HepG2 (cell line): ENCODE data around the gene ALOXE3. TPM values are rescaled to one million over a fixed set of nuclear protein-coding genes. Genes with fewer than 3 reads are reported as not detected.

ENCODE experiments used
- AGO2 ChIP-seq: fragments of 200-400 bp; formaldehyde crosslinking; optimal IDR thresholded peaks from 2 replicates; pipeline ENCODE3; 2017; ENCODE audit warnings: mild to moderate bottlenecking, low read depth, low read length, moderate library complexity
- ATF1 ChIP-seq: IDR thresholded peaks from 2 replicates; pipeline ENCODE4 v1.6.1; 2016; ENCODE audit warnings: mild to moderate bottlenecking, control low read depth
- BCL6 ChIP-seq: IDR thresholded peaks from 2 replicates; pipeline ENCODE4 v1.6.1; 2016; ENCODE audit warnings: missing genetic modification reagents, missing compliant biosample characterization
- CBX5 ChIP-seq: sonication (generic); formaldehyde crosslinking; IDR thresholded peaks from 2 replicates; pipeline ENCODE4 v1.4.0; 2020; ENCODE audit warnings: missing genetic modification reagents, borderline replicate concordance
- CCDC6 ChIP-seq: sonication (generic); formaldehyde crosslinking; IDR thresholded peaks from 2 replicates; pipeline ENCODE4 v1.8.1; 2022; ENCODE audit warnings: mild to moderate bottlenecking, missing genetic modification reagents, moderate library complexity
- CEBPG ChIP-seq: IDR thresholded peaks from 2 replicates; pipeline ENCODE4 v1.6.1; 2016
- ETV6 ChIP-seq: sonication (generic); formaldehyde crosslinking; conservative IDR thresholded peaks from 2 replicates; pipeline ENCODE4 v1.4.0; 2020; ENCODE audit warnings: missing genetic modification reagents
- FOXO1 ChIP-seq: sonication (generic); formaldehyde crosslinking; IDR thresholded peaks from 2 replicates; pipeline ENCODE4 v1.4.0; 2020; ENCODE audit warnings: missing genetic modification reagents
- HIVEP1 ChIP-seq: sonication (generic); formaldehyde crosslinking; IDR thresholded peaks from 2 replicates; pipeline ENCODE4 v1.4.0; 2020; ENCODE audit warnings: mild to moderate bottlenecking, missing genetic modification reagents
- HOXA3 ChIP-seq: sonication (generic); formaldehyde crosslinking; IDR thresholded peaks from 2 replicates; pipeline ENCODE4 v1.5.0; 2020; ENCODE audit warnings: missing genetic modification reagents
- MED13 ChIP-seq: sonication (generic); formaldehyde crosslinking; IDR thresholded peaks from 2 replicates; pipeline ENCODE4 v1.5.0; 2020; ENCODE audit warnings: missing genetic modification reagents
- MED8 ChIP-seq: sonication (generic); formaldehyde crosslinking; IDR thresholded peaks from 2 replicates; pipeline ENCODE4 v1.8.1; 2023; ENCODE audit warnings: mild to moderate bottlenecking, missing genetic modification reagents; ENCODE audit not compliant: insufficient replicate concordance
- POLR2AphosphoS2 ChIP-seq: IDR thresholded peaks from 2 replicates; pipeline ENCODE4 v1.6.1; 2011; ENCODE audit warnings: low read depth, low read length, improper control_type of control experiment
- RAD21 ChIP-seq: fragments of 450-650 bp; formaldehyde crosslinking; IDR thresholded peaks from 2 replicates; pipeline ENCODE4 v1.5.0; 2020; ENCODE audit warnings: mild to moderate bottlenecking
- SIN3A ChIP-seq: IDR thresholded peaks from 2 replicates; pipeline ENCODE4 v1.6.1; 2011; ENCODE audit warnings: low read depth, mild to moderate bottlenecking, control low read depth, low read length, borderline replicate concordance
- SP2 ChIP-seq: sonication (generic); formaldehyde crosslinking; IDR thresholded peaks from 2 replicates; pipeline ENCODE4 v1.5.1; 2020; ENCODE audit warnings: mild to moderate bottlenecking, missing genetic modification reagents
- TAF1 ChIP-seq: sonication (generic); formaldehyde crosslinking; IDR thresholded peaks from 2 replicates; pipeline ENCODE4 v1.4.0; 2020; ENCODE audit warnings: missing genetic modification reagents
- YEATS2 ChIP-seq: sonication (generic); formaldehyde crosslinking; IDR thresholded peaks from 2 replicates; pipeline ENCODE4 v1.4.0; 2020; ENCODE audit warnings: missing genetic modification reagents, borderline replicate concordance
- ZC3H4 ChIP-seq: sonication (generic); formaldehyde crosslinking; IDR thresholded peaks from 2 replicates; pipeline ENCODE4 v1.4.0; 2020; ENCODE audit warnings: missing genetic modification reagents, borderline replicate concordance
- ZFP37 ChIP-seq: sonication (generic); formaldehyde crosslinking; IDR thresholded peaks from 2 replicates; pipeline ENCODE4 v1.4.0; 2020; ENCODE audit warnings: missing genetic modification reagents, borderline replicate concordance
- ZNF124 ChIP-seq: sonication (generic); formaldehyde crosslinking; IDR thresholded peaks from 2 replicates; pipeline ENCODE4 v1.4.0; 2020; ENCODE audit warnings: missing genetic modification reagents
- ZNF329 ChIP-seq: sonication (generic); formaldehyde crosslinking; IDR thresholded peaks from 2 replicates; pipeline ENCODE4 v1.9.0; 2021; ENCODE audit warnings: low read depth, mild to moderate bottlenecking, missing genetic modification reagents
- ZNF777 ChIP-seq: sonication (generic); formaldehyde crosslinking; IDR thresholded peaks from 2 replicates; pipeline ENCODE4 v1.4.0; 2020; ENCODE audit warnings: missing genetic modification reagents
- polyA plus RNA-seq, 8 experiments: library from polyadenylated mRNA; depleted of rRNA in 3 of 8; stranded (reverse) in 7 of 8; unstranded in 1 of 8; fragments of >200 nt; fragmentation: Illumina TruSeq in 4 of 8; extraction: Trizol in 4 of 8; gene quantifications; 2 replicates each; pipeline versions ENCODE4 v1.2.1 to v1.2.3, GENCODE V29; 2011 to 2016; ENCODE audit warnings: low read depth in 4 of 8, missing spikeins in 1 of 8, mixed read lengths in 1 of 8; ENCODE audit not compliant: insufficient read depth in 1 of 8
- total RNA-seq, 5 experiments: library from RNA; depleted of rRNA; stranded (reverse); fragments of >200 nt; fragmentation: Illumina TruSeq; extraction: Trizol; gene quantifications; 2 replicates each; pipeline ENCODE4 v1.2.3, GENCODE V29; 2016; ENCODE audit warnings: low read depth in 1 of 5
- TF ChIP-seq, protein P1 (sequence below): sonication (generic); formaldehyde crosslinking; IDR thresholded peaks from 2 replicates; pipeline ENCODE4 v1.5.1; 2020; ENCODE audit warnings: missing genetic modification reagents, mild to moderate bottlenecking, borderline replicate concordance
- TF ChIP-seq, protein P2 (sequence below): sonication (generic); formaldehyde crosslinking; IDR thresholded peaks from 2 replicates; pipeline ENCODE4 v1.9.0; 2022; ENCODE audit warnings: missing genetic modification reagents, mild to moderate bottlenecking, borderline replicate concordance
- TF ChIP-seq, protein P3 (sequence below): sonication (generic); formaldehyde crosslinking; IDR thresholded peaks from 2 replicates; pipeline ENCODE4 v1.5.0; 2020; ENCODE audit warnings: missing genetic modification reagents
- TF ChIP-seq, protein P4 (sequence below), 2 experiments: fragments of 450-650 bp in 1 of 2; sonication (generic) in 1 of 2; formaldehyde crosslinking; IDR thresholded peaks; 2 replicates each; pipeline versions ENCODE4 v1.5.0 to v1.8.0; 2020 to 2022; ENCODE audit warnings: mild to moderate bottlenecking in 1 of 2, missing genetic modification reagents in 1 of 2

ALOXE3 gene
- total and polyA plus RNA-seq, 2 of the 13 experiments (the other 11 are each of a cell fraction or from before 2014, with no cell fraction given), result 0.07 TPM; not detected in 1

DNA sequence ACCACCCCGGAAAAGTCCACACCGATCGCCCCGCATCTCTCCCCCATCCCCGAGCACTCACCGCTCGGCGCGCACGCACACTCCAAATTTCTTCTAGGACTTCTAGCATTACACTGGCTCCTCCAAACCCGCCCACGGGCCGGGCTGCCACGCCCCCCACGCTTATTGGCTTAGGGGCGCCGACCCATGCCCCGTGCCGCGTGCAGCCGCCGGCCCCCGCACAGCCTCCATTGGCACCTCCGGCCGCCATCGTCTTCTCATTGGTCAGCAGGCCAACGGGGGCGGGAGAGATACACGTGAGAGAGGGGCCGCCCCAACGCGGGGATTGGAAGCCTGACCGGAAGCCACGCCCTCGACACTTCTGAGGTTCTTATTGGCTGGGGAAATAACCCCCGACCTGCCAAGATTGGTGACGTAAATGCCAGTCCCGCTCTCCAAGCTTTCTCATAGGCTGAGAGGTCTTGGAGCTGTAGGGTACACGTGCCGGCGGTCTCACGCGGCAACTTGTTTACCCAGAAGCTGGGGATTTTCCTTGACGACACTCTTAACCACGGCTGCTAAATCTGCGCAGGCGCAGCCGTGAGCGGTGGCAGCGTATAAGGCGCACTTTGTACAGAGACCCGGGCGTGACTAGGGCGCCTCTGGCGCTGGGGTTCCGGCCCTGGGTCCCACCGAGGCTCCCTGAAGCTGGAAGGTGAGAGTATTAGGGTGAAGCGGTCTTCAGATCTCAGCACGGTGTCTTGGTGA is 38.1 kb upstream of the ALOXE3 start (continued):
- TF ChIP-seq YEATS2 (peak; percentile 11; the same call in 1 of the 2 replicates), ZNF124 (CRISPR knock-in tag) (no peak), ATF1 (peak; percentile 88), POLR2AphosphoS2 (peak; percentile 43; the same call in 1 of the 2 replicates), CEBPG (no peak), ZFP37 (CRISPR knock-in tag) (no peak), MED13 (CRISPR knock-in tag) (0 out of 2 replicates have a peak, but pooled peaks have one; percentile 26), MED8 (CRISPR knock-in tag) (no peak), TAF1 (CRISPR knock-in tag) (peak; percentile 13; the same call in 1 of the 2 replicates), SIN3A (peak; percentile 68; the same call in 1 of the 2 replicates), ZNF329 (CRISPR knock-in tag) (no peak), RAD21 (CRISPR knock-in tag) (no peak), HIVEP1 (CRISPR knock-in tag) (peak; percentile 72; the same call in 1 of the 2 replicates), ETV6 (CRISPR knock-in tag) (no peak), ZC3H4 (no peak), HOXA3 (CRISPR knock-in tag) (peak; percentile 39; the same call in 1 of the 2 replicates), FOXO1 (peak; percentile 75), ZNF777 (0 out of 2 replicates have a peak, but pooled peaks have one; percentile 20), SP2 (peak; percentile 91), CCDC6 (CRISPR knock-in tag) (peak; percentile 59; the same call in 1 of the 2 replicates), CBX5 (CRISPR knock-in tag) (no peak), AGO2 (peak; percentile 41), BCL6 (CRISPR knock-in tag) (0 out of 2 replicates have a peak, but pooled peaks have one; percentile 4)
- TF ChIP-seq, protein P1, sequence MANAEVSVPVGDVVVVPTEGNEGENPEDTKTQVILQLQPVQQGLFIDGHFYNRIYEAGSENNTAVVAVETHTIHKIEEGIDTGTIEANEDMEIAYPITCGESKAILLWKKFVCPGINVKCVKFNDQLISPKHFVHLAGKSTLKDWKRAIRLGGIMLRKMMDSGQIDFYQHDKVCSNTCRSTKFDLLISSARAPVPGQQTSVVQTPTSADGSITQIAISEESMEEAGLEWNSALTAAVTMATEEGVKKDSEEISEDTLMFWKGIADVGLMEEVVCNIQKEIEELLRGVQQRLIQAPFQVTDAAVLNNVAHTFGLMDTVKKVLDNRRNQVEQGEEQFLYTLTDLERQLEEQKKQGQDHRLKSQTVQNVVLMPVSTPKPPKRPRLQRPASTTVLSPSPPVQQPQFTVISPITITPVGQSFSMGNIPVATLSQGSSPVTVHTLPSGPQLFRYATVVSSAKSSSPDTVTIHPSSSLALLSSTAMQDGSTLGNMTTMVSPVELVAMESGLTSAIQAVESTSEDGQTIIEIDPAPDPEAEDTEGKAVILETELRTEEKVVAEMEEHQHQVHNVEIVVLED, result peak; percentile 42; the same call in 1 of the 2 replicates
- TF ChIP-seq, protein P2, sequence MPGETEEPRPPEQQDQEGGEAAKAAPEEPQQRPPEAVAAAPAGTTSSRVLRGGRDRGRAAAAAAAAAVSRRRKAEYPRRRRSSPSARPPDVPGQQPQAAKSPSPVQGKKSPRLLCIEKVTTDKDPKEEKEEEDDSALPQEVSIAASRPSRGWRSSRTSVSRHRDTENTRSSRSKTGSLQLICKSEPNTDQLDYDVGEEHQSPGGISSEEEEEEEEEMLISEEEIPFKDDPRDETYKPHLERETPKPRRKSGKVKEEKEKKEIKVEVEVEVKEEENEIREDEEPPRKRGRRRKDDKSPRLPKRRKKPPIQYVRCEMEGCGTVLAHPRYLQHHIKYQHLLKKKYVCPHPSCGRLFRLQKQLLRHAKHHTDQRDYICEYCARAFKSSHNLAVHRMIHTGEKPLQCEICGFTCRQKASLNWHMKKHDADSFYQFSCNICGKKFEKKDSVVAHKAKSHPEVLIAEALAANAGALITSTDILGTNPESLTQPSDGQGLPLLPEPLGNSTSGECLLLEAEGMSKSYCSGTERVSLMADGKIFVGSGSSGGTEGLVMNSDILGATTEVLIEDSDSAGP (CRISPR knock-in tag), result peak; percentile 57; the same call in 1 of the 2 replicates
- TF ChIP-seq, protein P3, sequence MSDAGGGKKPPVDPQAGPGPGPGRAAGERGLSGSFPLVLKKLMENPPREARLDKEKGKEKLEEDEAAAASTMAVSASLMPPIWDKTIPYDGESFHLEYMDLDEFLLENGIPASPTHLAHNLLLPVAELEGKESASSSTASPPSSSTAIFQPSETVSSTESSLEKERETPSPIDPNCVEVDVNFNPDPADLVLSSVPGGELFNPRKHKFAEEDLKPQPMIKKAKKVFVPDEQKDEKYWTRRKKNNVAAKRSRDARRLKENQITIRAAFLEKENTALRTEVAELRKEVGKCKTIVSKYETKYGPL (CRISPR knock-in tag), result no peak
- TF ChIP-seq, protein P4, sequence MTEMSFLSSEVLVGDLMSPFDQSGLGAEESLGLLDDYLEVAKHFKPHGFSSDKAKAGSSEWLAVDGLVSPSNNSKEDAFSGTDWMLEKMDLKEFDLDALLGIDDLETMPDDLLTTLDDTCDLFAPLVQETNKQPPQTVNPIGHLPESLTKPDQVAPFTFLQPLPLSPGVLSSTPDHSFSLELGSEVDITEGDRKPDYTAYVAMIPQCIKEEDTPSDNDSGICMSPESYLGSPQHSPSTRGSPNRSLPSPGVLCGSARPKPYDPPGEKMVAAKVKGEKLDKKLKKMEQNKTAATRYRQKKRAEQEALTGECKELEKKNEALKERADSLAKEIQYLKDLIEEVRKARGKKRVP (CRISPR knock-in tag; IDR thresholded peaks at IDR 0.05), result 0 out of 4 replicates have a peak, but pooled peaks of 1 of the 2 experiments have one; percentile 13
